Psoas muscle (tissue), 8 donors: Measurements from ENCODE around the gene NAPSA. TPM values are rescaled to one million over a fixed set of nuclear protein-coding genes. Genes with fewer than 3 reads are reported as not detected.

Experiments
- ATAC-seq, 4 donors: fragments of 200-7000 bp; cut with Tn5 transposase; one replicate each; pipeline ENCODE4 v1.9.1; 2020; ENCODE audit warnings: moderate library complexity in 3 of 4, mild to moderate bottlenecking in 2 of 4
- DNase-seq, 2 donors: peaks; one replicate each; pipeline ENCODE4 v3.0.0-alpha.2; 2020
- H3K27ac ChIP-seq: fragments of 200-600 bp; one replicate; pipeline ENCODE4 v1.8.0; 2022
- H3K27me3 ChIP-seq, 3 donors: fragments of 200-600 bp in 1 of 3; one replicate each; pipeline versions ENCODE4 v1.6.1 to v1.8.0; 2013 to 2022; ENCODE audit warnings: low read length in 2 of 3, mild to moderate bottlenecking in 2 of 3, moderate library complexity in 1 of 3; ENCODE audit not compliant: insufficient read depth in 3 of 3
- H3K36me3 ChIP-seq, 2 donors: fragments of 200-600 bp in 1 of 2; one replicate each; pipeline versions ENCODE4 v1.6.1 to v1.8.0; 2013 to 2022; ENCODE audit warnings: low read depth in 1 of 2, mild to moderate bottlenecking in 1 of 2, moderate library complexity in 1 of 2; ENCODE audit not compliant: insufficient read depth in 1 of 2
- H3K4me1 ChIP-seq: fragments of 200-600 bp; one replicate; pipeline ENCODE4 v1.8.0; 2022
- H3K4me3 ChIP-seq: fragments of 200-600 bp; one replicate; pipeline ENCODE4 v1.8.0; 2022; ENCODE audit warnings: mild to moderate bottlenecking
- H3K9me3 ChIP-seq: fragments of 200-600 bp; one replicate; pipeline ENCODE4 v1.8.0; 2022
- CTCF ChIP-seq: fragments of 200-600 bp; IDR thresholded peaks from one replicate; pipeline ENCODE4 v1.8.0; 2022; ENCODE audit warnings: antibody characterized with exemption
- WGBS, 3 donors: extraction: QIAGEN DNeasy Blood & Tissue Kit; methylation state at CpG; one replicate each; pipeline versions ENCODE4 v1.1.6 to v1.1.7; 2013; 5-methylcytosine and 5-hydroxymethylcytosine counted together
- intact Hi-C, 2 donors: fragments of 100-400 bp; cut with DNase I; formaldehyde crosslinking; loops; one replicate each; pipeline versions ENCODE4 v1.11.0 to v1.14.2; 2022
- polyA plus RNA-seq, 3 donors: library from polyadenylated mRNA; stranded (reverse); fragments of 200-250 nt; gene quantifications; one replicate each; pipeline ENCODE4 v1.2.3, GENCODE V29; 2013
- total RNA-seq, 4 donors: library from RNA; stranded (reverse); fragmentation: NEBNext Ultra II Directional in 2 of 4; extraction: Animal tissue kit (Norgen Biotek cat#: 25700) in 2 of 4; gene quantifications; one replicate each; pipeline versions ENCODE4 v1.2.1 to v1.2.4, GENCODE V29; 2021 to 2023
- donor health status: healthy with polysubstance abuse.
- donor health status: DM: no; HTN: no; CAD: no; lungs with moderate emphysema.
- donor health status: Bipolar disorder and iron deficiency.
- donor health status: healthy.
- donor health status: DM: yes; HTN: yes; CAD: no.
- donor health status: DM: no; HTN: no; CAD: no.
- donor health status: DM: no; HTN: no; CAD: no.
- donor health status: DM: yes; HTN: yes; CAD: no.

The NAPSA gene
- total and polyA plus RNA-seq, 7 donors = 0.10 to 0.47 (median 0.27) TPM; not detected in 3

GRCh38 chr19:50410109-50410508, 44.7 kb upstream of the NAPSA start:
- Histone ChIP-seq H3K27me3 (no peaks in the 10 kb centered on the region), H3K4me3 (no peak overlapping the region), H3K27ac (no peak overlapping the region), H3K36me3 (peaks cover 4 to 30% of the 10 kb centered on the region in 2 donors), H3K9me3 (no peaks in the 10 kb centered on the region), H3K4me1 (no peaks in the 10 kb centered on the region)
- 84 to 87% (median 86%) methylated on average over 10 of the region's 10 CpGs for WGBS, 3 donors
- ATAC-seq (no peak), DNase-seq (no peak)
- intact Hi-C loops = loop anchor here (5.0 kb wide), 2 partner anchors 38 to 53 kb away; no protein-coding TSS in a partner anchor
- TF ChIP-seq CTCF = no peak

- Histone ChIP-seq H3K4me3 (no peak overlapping the region), H3K27me3 (no peaks in the 10 kb centered on the region), H3K36me3 (peaks cover 4 to 30% of the 10 kb centered on the region in 2 donors), H3K9me3 (no peaks in the 10 kb centered on the region), H3K27ac (no peak overlapping the region), H3K4me1 (no peaks in the 10 kb centered on the region)
- no peak for ATAC-seq
- 94 to 96% (median 95%) methylated on average over 16 to 17 of the region's 17 CpGs for WGBS, 3 donors
- no peak for TF ChIP-seq CTCF
- intact Hi-C loops = no loop called here
- DNase-seq = no peak
These were observed 43.9 kb upstream of the NAPSA start for GRCh38 chr19:50409347-50409746.

DNA sequence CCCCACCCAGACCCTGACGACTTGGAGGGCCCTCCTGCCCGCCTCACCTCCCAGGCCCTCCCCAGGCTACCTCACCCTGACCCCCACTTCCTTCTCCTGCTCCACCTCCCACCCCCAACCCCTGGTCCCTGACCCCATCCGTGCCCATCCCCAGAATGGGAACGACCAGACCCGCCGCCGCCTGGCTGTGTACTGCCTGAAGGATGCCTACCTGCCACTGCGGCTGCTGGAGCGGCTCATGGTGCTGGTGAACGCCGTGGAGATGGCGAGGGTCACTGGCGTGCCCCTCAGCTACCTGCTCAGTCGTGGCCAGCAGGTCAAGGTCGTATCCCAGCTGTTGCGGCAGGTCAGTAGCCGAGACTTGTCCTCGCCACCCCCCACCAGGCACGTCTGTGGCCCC, 41.4 kb upstream of the NAPSA start:
- TF ChIP-seq CTCF = no peak
- peaks cover 4 to 34% of the 10 kb centered on the region in 2 donors for H3K36me3 ChIP-seq
- H3K27me3 ChIP-seq = no peaks in the 10 kb centered on the region
- H3K4me3 ChIP-seq = no peak overlapping the region
- no peak for ATAC-seq
- DNase-seq = no peak
- no peaks in the 10 kb centered on the region for H3K4me1 ChIP-seq
- 94 to 97% (median 95%) methylated on average over 19 of the region's 19 CpGs for WGBS, 3 donors
- H3K27ac ChIP-seq = no peak overlapping the region
- H3K9me3 ChIP-seq = no peaks in the 10 kb centered on the region
- intact Hi-C loops = no loop called here

DNA sequence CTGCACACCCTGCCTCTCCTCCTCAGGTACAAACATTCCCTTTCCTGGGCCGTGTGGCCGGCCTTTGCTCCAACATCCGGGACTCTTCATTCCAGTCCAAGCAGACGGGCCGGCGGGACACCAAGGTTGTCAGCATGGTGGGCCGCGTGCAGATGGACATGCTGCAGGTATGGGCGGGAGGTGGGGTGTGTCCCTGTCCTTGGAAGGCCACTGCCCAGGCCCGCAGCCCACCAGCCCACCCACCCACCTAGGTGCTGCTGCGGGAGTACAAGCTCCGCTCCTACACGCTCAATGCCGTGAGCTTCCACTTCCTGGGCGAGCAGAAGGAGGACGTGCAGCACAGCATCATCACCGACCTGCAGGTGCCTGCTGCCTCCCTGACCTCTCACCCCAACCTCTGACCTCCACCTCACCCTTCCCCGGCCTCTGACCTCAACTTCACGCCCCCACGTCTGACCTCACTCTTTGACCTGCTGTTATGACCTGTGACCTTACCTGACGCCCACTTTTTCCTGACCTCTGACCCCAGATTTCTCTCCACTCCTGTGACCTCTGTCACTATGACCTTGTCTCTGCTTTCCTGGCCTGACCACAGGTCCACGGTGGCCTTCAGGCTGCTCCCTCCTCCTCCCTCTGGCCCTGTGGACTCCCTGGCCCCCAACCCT, 40.8 kb upstream of the NAPSA start:
- TF ChIP-seq CTCF = no peak
- no peak overlapping the region for H3K27ac ChIP-seq
- ATAC-seq (no peak), DNase-seq (no peak)
- H3K4me1 ChIP-seq = no peaks in the 10 kb centered on the region
- H3K36me3 ChIP-seq = peaks cover 4 to 34% of the 10 kb centered on the region in 2 donors
- H3K27me3 ChIP-seq = no peaks in the 10 kb centered on the region
- no peaks in the 10 kb centered on the region for H3K9me3 ChIP-seq
- 88 to 93% (median 92%) methylated on average over 22 of the region's 22 CpGs for WGBS, 3 donors
- no peak overlapping the region for H3K4me3 ChIP-seq
- intact Hi-C loops = no loop called here
